Neural progenitor cell (in vitro differentiated cells): ENCODE data around the gene SPATA9.

Source experiments
- CTCF ChIP-seq: fragments of 200-600 bp; sonication (generic); IDR thresholded peaks from 2 replicates; pipeline ENCODE4 v1.5.1; 2017; ENCODE audit warnings: antibody characterized with exemption, mild to moderate bottlenecking
- EZH2 ChIP-seq: fragments of 200-600 bp; sonication (generic); IDR thresholded peaks from 2 replicates; pipeline ENCODE4 v1.6.1; 2017; ENCODE audit warnings: antibody characterized with exemption, mild to moderate bottlenecking, moderate library complexity
- EZH2phosphoT487 ChIP-seq: fragments of 200-600 bp; sonication (generic); IDR thresholded peaks from 2 replicates; pipeline ENCODE4 v1.6.1; 2017; ENCODE audit warnings: antibody characterized with exemption

- TF ChIP-seq EZH2 (no peak), CTCF (no peak), EZH2phosphoT487 (no peak)
Measured at GRCh38 chr5:95712347-95712958, 29.7 kb upstream of the SPATA9 start.
